Measurements from ENCODE around the gene COL24A1. TPM values are rescaled to one million over a fixed set of nuclear protein-coding genes. Genes with fewer than 3 reads are reported as not detected.
"Not testable (repeated sequence)": the region's sequence is repeated elsewhere in the genome, so short reads cannot be mapped to it uniquely, and the experiment has no call there.

The COL24A1 gene
- polyA plus RNA-seq, 1 donor: 1.6 TPM

- no peak overlapping the region for H3K27ac ChIP-seq (ENCODE audit: low read length)
- 22% methylated on average over 1 of the region's 2 CpGs for WGBS (ENCODE audit: insufficient coverage, low lambda C conversion rate)
Measured at GRCh38 chr1:85992791-85993190, 163.8 kb downstream of the COL24A1 start.

DNA sequence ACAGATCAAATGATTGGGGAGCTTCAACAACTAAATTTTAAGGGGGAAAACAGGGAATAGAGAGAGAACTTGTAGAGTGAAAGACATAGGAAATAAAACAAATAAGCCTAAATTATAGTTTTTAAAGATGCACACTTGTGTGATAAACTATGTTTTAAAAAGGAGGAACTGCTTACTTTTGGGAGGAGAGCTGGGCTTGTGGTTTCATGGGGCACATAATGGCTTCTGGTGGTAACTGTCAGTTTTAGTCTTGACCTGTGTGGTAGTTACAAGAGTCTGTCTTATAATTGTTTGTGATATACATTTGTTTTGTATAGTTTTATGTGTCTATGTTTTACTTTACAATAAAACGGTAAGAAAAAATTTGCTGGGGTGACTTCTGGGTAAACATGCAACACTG, 165.3 kb downstream of the COL24A1 start:
- Histone ChIP-seq H3K9me3 (ENCODE audit: control insufficient read depth, low read depth, low read length) (no peaks in the 10 kb centered on the region), H3K36me3 (ENCODE audit: control insufficient read depth, insufficient read depth, low read length) (no peaks in the 10 kb centered on the region), H3K4me3 (ENCODE audit: low read length) (no peak overlapping the region), H3K27ac (ENCODE audit: low read length) (no peak overlapping the region), H3K4me1 (ENCODE audit: control insufficient read depth, insufficient read depth, low read length) (no peaks in the 10 kb centered on the region), H3K27me3 (ENCODE audit: control insufficient read depth, insufficient read depth, low read length) (no peaks in the 10 kb centered on the region)
- 100% methylated on average over 1 of the region's 1 CpG for WGBS (ENCODE audit: insufficient coverage, low lambda C conversion rate)
- DNase-seq: no peak

More at GRCh38 chr1:85992791-85993190, 163.8 kb downstream of the COL24A1 start:
- H3K4me1 ChIP-seq (ENCODE audit: control insufficient read depth, insufficient read depth, low read length): no peaks in the 10 kb centered on the region
- H3K4me3 ChIP-seq (ENCODE audit: low read length): no peak overlapping the region
- no peaks in the 10 kb centered on the region for H3K36me3 ChIP-seq (ENCODE audit: control insufficient read depth, insufficient read depth, low read length)
- no peak for DNase-seq
- H3K27me3 ChIP-seq (ENCODE audit: control insufficient read depth, insufficient read depth, low read length): no peaks in the 10 kb centered on the region
- no peaks in the 10 kb centered on the region for H3K9me3 ChIP-seq (ENCODE audit: control insufficient read depth, low read depth, low read length)

GRCh38 chr1:85984636-85985035, 171.9 kb downstream of the COL24A1 start:
- DNase-seq: no peak
- no peaks in the 10 kb centered on the region for H3K27me3 ChIP-seq (ENCODE audit: control insufficient read depth, insufficient read depth, low read length)
- no peak overlapping the region for H3K4me3 ChIP-seq (ENCODE audit: low read length)
- H3K27ac ChIP-seq (ENCODE audit: low read length): no peak overlapping the region
- H3K36me3 ChIP-seq (ENCODE audit: control insufficient read depth, insufficient read depth, low read length): no peaks in the 10 kb centered on the region
- 80% methylated on average over 4 of the region's 4 CpGs for WGBS (ENCODE audit: insufficient coverage, low lambda C conversion rate)
- H3K4me1 ChIP-seq (ENCODE audit: control insufficient read depth, insufficient read depth, low read length): no peaks in the 10 kb centered on the region
- H3K9me3 ChIP-seq (ENCODE audit: control insufficient read depth, low read depth, low read length): no peaks in the 10 kb centered on the region

DNA sequence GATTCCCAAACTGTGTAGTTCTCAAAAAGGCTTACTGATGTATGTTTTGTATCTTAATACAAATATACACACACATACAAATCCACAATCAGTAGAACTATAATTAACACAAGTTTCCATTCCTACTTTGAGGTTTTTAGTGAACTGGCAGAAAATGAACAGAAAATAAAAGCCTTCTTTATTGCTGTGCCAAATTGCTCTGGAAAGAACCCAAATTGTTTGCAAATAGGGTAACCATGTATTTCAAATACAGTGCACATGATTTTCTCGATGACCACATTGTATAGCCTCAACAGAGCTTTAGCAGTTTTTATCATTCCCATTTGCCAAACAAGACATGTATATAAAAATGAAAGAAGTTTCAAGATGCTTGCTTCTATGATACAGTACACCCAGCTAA, 173.3 kb downstream of the COL24A1 start:
- WGBS (ENCODE audit: insufficient coverage, low lambda C conversion rate): no CpG with 5 or more reads among the region's 1 CpG
- DNase-seq: peak in 1 of 2 donors; percentile 2
- no peaks in the 10 kb centered on the region for H3K9me3 ChIP-seq (ENCODE audit: control insufficient read depth, low read depth, low read length)
- H3K4me1 ChIP-seq (ENCODE audit: control insufficient read depth, insufficient read depth, low read length): no peaks in the 10 kb centered on the region
- no peak overlapping the region for H3K27ac ChIP-seq (ENCODE audit: low read length)
- no peak overlapping the region for H3K4me3 ChIP-seq (ENCODE audit: low read length)
- no peaks in the 10 kb centered on the region for H3K36me3 ChIP-seq (ENCODE audit: control insufficient read depth, insufficient read depth, low read length)
- no peaks in the 10 kb centered on the region for H3K27me3 ChIP-seq (ENCODE audit: control insufficient read depth, insufficient read depth, low read length)

GRCh38 chr1:85976516-85977205, 179.9 kb downstream of the COL24A1 start:
- no peak for DNase-seq
- H3K27me3 ChIP-seq (ENCODE audit: control insufficient read depth, insufficient read depth, low read length): no peaks in the 10 kb centered on the region
- no peak overlapping the region for H3K27ac ChIP-seq (ENCODE audit: low read length)
- H3K9me3 ChIP-seq (ENCODE audit: control insufficient read depth, low read depth, low read length): no peaks in the 10 kb centered on the region
- peaks cover 4% of the 10 kb centered on the region for H3K4me1 ChIP-seq (ENCODE audit: control insufficient read depth, insufficient read depth, low read length)
- H3K4me3 ChIP-seq (ENCODE audit: low read length): no peak overlapping the region
- 80% methylated on average over 2 of the region's 4 CpGs for WGBS (ENCODE audit: insufficient coverage, low lambda C conversion rate)
- no peaks in the 10 kb centered on the region for H3K36me3 ChIP-seq (ENCODE audit: control insufficient read depth, insufficient read depth, low read length)

GRCh38 chr1:85975912-85976371, 180.6 kb downstream of the COL24A1 start:
- H3K4me3 ChIP-seq (ENCODE audit: low read length): no peak overlapping the region
- H3K27me3 ChIP-seq (ENCODE audit: control insufficient read depth, insufficient read depth, low read length): no peaks in the 10 kb centered on the region
- peaks cover 4% of the 10 kb centered on the region for H3K4me1 ChIP-seq (ENCODE audit: control insufficient read depth, insufficient read depth, low read length)
- DNase-seq: peak in 1 of 2 donors; percentile 50
- no CpG with 5 or more reads among the region's 5 CpGs for WGBS (ENCODE audit: insufficient coverage, low lambda C conversion rate)
- no peak overlapping the region for H3K27ac ChIP-seq (ENCODE audit: low read length)
- no peaks in the 10 kb centered on the region for H3K9me3 ChIP-seq (ENCODE audit: control insufficient read depth, low read depth, low read length)
- no peaks in the 10 kb centered on the region for H3K36me3 ChIP-seq (ENCODE audit: control insufficient read depth, insufficient read depth, low read length)

DNA sequence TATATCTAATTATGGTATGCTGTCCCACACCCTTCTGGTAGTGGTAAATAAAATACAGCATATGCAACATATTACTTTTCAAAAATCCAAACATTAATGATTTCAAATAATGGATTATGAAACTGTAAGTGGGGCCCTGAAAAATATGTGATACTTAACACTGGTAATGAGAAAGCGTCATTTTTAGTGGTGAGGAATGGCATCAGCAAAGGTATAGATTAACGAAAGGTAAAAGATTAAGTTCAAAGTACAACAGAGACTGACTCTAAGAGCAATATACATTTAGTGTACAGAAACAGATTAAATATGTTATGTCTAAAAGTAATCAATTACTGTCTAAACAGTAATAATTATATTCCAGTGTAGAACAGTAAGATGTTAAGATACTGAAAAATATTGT, 194.1 kb downstream of the COL24A1 start:
- peak overlapping the region; percentile 19 for H3K27ac ChIP-seq (ENCODE audit: low read length)
- DNase-seq: peak in 1 of 2 donors; percentile 51
- WGBS (ENCODE audit: insufficient coverage, low lambda C conversion rate): 20% methylated on average over 2 of the region's 2 CpGs

GRCh38 chr1:85957760-85958159, 198.8 kb downstream of the COL24A1 start:
- H3K4me1 ChIP-seq (ENCODE audit: control insufficient read depth, insufficient read depth, low read length): peaks cover 9% of the 10 kb centered on the region
- no peak for DNase-seq
- H3K9me3 ChIP-seq (ENCODE audit: control insufficient read depth, low read depth, low read length): no peaks in the 10 kb centered on the region
- no peak overlapping the region for H3K4me3 ChIP-seq (ENCODE audit: low read length)
- H3K36me3 ChIP-seq (ENCODE audit: control insufficient read depth, insufficient read depth, low read length): no peaks in the 10 kb centered on the region
- 83% methylated on average over 1 of the region's 2 CpGs for WGBS (ENCODE audit: insufficient coverage, low lambda C conversion rate)
- H3K27me3 ChIP-seq (ENCODE audit: control insufficient read depth, insufficient read depth, low read length): no peaks in the 10 kb centered on the region
- no peak overlapping the region for H3K27ac ChIP-seq (ENCODE audit: low read length)

More for the DNA sequence above, 194.1 kb downstream of the COL24A1 start:
- Histone ChIP-seq H3K4me3 (ENCODE audit: low read length) (no peak overlapping the region), H3K4me1 (ENCODE audit: control insufficient read depth, insufficient read depth, low read length) (peaks cover 9% of the 10 kb centered on the region), H3K27me3 (ENCODE audit: control insufficient read depth, insufficient read depth, low read length) (no peaks in the 10 kb centered on the region), H3K9me3 (ENCODE audit: control insufficient read depth, low read depth, low read length) (no peaks in the 10 kb centered on the region), H3K36me3 (ENCODE audit: control insufficient read depth, insufficient read depth, low read length) (no peaks in the 10 kb centered on the region)

GRCh38 chr1:85955218-85955617, 201.4 kb downstream of the COL24A1 start:
- DNase-seq; H3K27ac ChIP-seq (ENCODE audit: low read length): not testable (repeated sequence)

DNA sequence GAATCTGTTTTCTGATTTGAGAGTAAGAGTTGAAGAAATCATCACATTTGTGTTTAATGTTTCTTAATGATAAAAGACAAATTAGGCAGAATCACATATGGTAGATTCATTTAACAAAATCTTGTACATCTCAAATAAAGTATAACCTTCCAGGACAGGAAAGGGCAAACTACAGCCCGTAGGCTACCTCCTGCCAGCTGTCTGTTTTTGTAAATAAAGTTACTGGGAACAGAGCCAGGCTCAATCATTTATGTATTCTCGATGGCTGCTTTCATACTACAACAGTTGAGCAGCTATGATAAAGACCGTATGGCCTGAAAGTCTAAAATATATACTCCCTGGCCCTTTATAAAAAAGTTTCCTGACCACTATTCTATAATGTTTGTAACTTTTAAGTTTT, 204.1 kb downstream of the COL24A1 start:
- no peak overlapping the region for H3K27ac ChIP-seq (ENCODE audit: low read length)
- H3K4me3 ChIP-seq (ENCODE audit: low read length): no peak overlapping the region
- DNase-seq: no peak
- H3K4me1 ChIP-seq (ENCODE audit: control insufficient read depth, insufficient read depth, low read length): no peaks in the 10 kb centered on the region
- no CpG with 5 or more reads among the region's 3 CpGs for WGBS (ENCODE audit: insufficient coverage, low lambda C conversion rate)
- no peaks in the 10 kb centered on the region for H3K27me3 ChIP-seq (ENCODE audit: control insufficient read depth, insufficient read depth, low read length)
- H3K9me3 ChIP-seq (ENCODE audit: control insufficient read depth, low read depth, low read length): no peaks in the 10 kb centered on the region
- H3K36me3 ChIP-seq (ENCODE audit: control insufficient read depth, insufficient read depth, low read length): no peaks in the 10 kb centered on the region

More at GRCh38 chr1:85955218-85955617, 201.4 kb downstream of the COL24A1 start:
- WGBS (ENCODE audit: insufficient coverage, low lambda C conversion rate): no CpG with 5 or more reads among the region's 7 CpGs
- not testable (repeated sequence) for H3K27me3 ChIP-seq (ENCODE audit: control insufficient read depth, insufficient read depth, low read length); H3K36me3 ChIP-seq (ENCODE audit: control insufficient read depth, insufficient read depth, low read length); H3K4me1 ChIP-seq (ENCODE audit: control insufficient read depth, insufficient read depth, low read length); H3K4me3 ChIP-seq (ENCODE audit: low read length); H3K9me3 ChIP-seq (ENCODE audit: control insufficient read depth, low read depth, low read length)

GRCh38 chr1:85947186-85947585, 209.4 kb downstream of the COL24A1 start:
- no peaks in the 10 kb centered on the region for H3K9me3 ChIP-seq (ENCODE audit: control insufficient read depth, low read depth, low read length)
- peak; percentile 15 to 62 for DNase-seq
- H3K27ac ChIP-seq (ENCODE audit: low read length): peak overlapping the region; percentile 13
- H3K4me3 ChIP-seq (ENCODE audit: low read length): no peak overlapping the region
- H3K36me3 ChIP-seq (ENCODE audit: control insufficient read depth, insufficient read depth, low read length): no peaks in the 10 kb centered on the region
- H3K27me3 ChIP-seq (ENCODE audit: control insufficient read depth, insufficient read depth, low read length): no peaks in the 10 kb centered on the region
- WGBS (ENCODE audit: insufficient coverage, low lambda C conversion rate): no CpG with 5 or more reads among the region's 2 CpGs
- H3K4me1 ChIP-seq (ENCODE audit: control insufficient read depth, insufficient read depth, low read length): no peaks in the 10 kb centered on the region
